Activated B cell treated with CpG ODN at 0.5 μM for 24 hours (primary cell): ENCODE data around the gene CD8A. TPM values are rescaled to one million over a fixed set of nuclear protein-coding genes. Genes with fewer than 3 reads are reported as not detected.

ENCODE experiments used
- ATAC-seq: fragments of 200-7000 bp; cut with Tn5 transposase; one replicate; pipeline ENCODE4 v1.10.0; 2021; ENCODE audit warnings: low read depth, mild to moderate bottlenecking, moderate library complexity
- CTCF ChIA-PET: fragments of 350-600 bp; sonication (Branson Sonifier 250); formaldehyde crosslinking; loops from one replicate; lab custom pipeline; 2021; ENCODE audit warnings: antibody characterized with exemption; lab: Charles Lee
- POLR2A ChIA-PET: fragments of 350-600 bp; sonication (Branson Sonifier 250); formaldehyde crosslinking; loops from one replicate; lab custom pipeline; 2021; ENCODE audit warnings: antibody characterized with exemption; lab: Charles Lee
- DNase-seq: peaks from one replicate; pipeline ENCODE4 v3.0.0; 2022
- H3K27ac Mint-ChIP-seq: one replicate; pipeline ENCODE4 v1.8.0; 2020; ENCODE audit warnings: mixed read lengths
- H3K27me3 Mint-ChIP-seq: one replicate; pipeline ENCODE4 v1.8.0; 2021; ENCODE audit warnings: mixed read lengths
- H3K36me3 Mint-ChIP-seq: one replicate; pipeline ENCODE4 v1.8.0; 2021; ENCODE audit warnings: low read depth, mixed read lengths
- H3K4me1 Mint-ChIP-seq: one replicate; pipeline ENCODE4 v1.8.0; 2021; ENCODE audit warnings: mixed read lengths
- H3K4me3 Mint-ChIP-seq: one replicate; pipeline ENCODE4 v1.8.0; 2020; ENCODE audit warnings: mild to moderate bottlenecking, mixed read lengths
- H3K9me3 Mint-ChIP-seq: one replicate; pipeline ENCODE4 v1.8.0; 2020; ENCODE audit warnings: mixed read lengths
- intact Hi-C: fragments of 100-400 bp; cut with micrococcal nuclease; formaldehyde crosslinking; loops from one replicate; pipeline ENCODE4 v1.15.1; 2024
- total RNA-seq: library from RNA; stranded (reverse); gene quantifications from 2 replicates; pipeline ENCODE4 v1.2.3, GENCODE V29; 2022
- TF ChIP-seq, protein P1 (sequence below): fragments of 200-600 bp; IDR thresholded peaks from one replicate; pipeline ENCODE4 v1.8.0; 2022; ENCODE audit warnings: antibody characterized with exemption, mild to moderate bottlenecking

Gene CD8A
- total RNA-seq, 1 donor from 2014 or later, result 0.18 TPM

- peaks cover 18% of the 10 kb centered on the region for H3K4me1 Mint-ChIP-seq
- no peak for DNase-seq
- peaks cover 79% of the 10 kb centered on the region for H3K36me3 Mint-ChIP-seq
Observed at GRCh38 chr2:86752934-86753333, 37.8 kb downstream of the CD8A start.

GRCh38 chr2:86751778-86752177 is 38.9 kb downstream of the CD8A start:
- ATAC-seq (no peak), DNase-seq (no peak)
- CTCF ChIA-PET, result no interaction called here
- TF ChIP-seq, protein P1, sequence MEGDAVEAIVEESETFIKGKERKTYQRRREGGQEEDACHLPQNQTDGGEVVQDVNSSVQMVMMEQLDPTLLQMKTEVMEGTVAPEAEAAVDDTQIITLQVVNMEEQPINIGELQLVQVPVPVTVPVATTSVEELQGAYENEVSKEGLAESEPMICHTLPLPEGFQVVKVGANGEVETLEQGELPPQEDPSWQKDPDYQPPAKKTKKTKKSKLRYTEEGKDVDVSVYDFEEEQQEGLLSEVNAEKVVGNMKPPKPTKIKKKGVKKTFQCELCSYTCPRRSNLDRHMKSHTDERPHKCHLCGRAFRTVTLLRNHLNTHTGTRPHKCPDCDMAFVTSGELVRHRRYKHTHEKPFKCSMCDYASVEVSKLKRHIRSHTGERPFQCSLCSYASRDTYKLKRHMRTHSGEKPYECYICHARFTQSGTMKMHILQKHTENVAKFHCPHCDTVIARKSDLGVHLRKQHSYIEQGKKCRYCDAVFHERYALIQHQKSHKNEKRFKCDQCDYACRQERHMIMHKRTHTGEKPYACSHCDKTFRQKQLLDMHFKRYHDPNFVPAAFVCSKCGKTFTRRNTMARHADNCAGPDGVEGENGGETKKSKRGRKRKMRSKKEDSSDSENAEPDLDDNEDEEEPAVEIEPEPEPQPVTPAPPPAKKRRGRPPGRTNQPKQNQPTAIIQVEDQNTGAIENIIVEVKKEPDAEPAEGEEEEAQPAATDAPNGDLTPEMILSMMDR, result no peak
- H3K27ac Mint-ChIP-seq, result no peak overlapping the region
- H3K9me3 Mint-ChIP-seq, result peaks cover 9% of the 10 kb centered on the region
- intact Hi-C loops, result no loop called here
- peaks cover 75% of the 10 kb centered on the region for H3K36me3 Mint-ChIP-seq
- H3K4me1 Mint-ChIP-seq, result peaks cover 26% of the 10 kb centered on the region
- H3K4me3 Mint-ChIP-seq, result no peak overlapping the region
- POLR2A ChIA-PET, result no interaction called here
- no peaks in the 10 kb centered on the region for H3K27me3 Mint-ChIP-seq

More at GRCh38 chr2:86752934-86753333, 37.8 kb downstream of the CD8A start:
- no peaks in the 10 kb centered on the region for H3K27me3 Mint-ChIP-seq
- no peak overlapping the region for H3K27ac Mint-ChIP-seq
- POLR2A ChIA-PET, result no interaction called here
- TF ChIP-seq, protein P1, result no peak
- intact Hi-C loops, result no loop called here
- CTCF ChIA-PET, result interaction anchor here (1.3 kb wide), 1 partner anchor 12 kb away, joined by 3 read pairs; no protein-coding TSS in a partner anchor
- no peak overlapping the region for H3K4me3 Mint-ChIP-seq
- H3K9me3 Mint-ChIP-seq, result peaks cover 9% of the 10 kb centered on the region
- no peak for ATAC-seq

DNA sequence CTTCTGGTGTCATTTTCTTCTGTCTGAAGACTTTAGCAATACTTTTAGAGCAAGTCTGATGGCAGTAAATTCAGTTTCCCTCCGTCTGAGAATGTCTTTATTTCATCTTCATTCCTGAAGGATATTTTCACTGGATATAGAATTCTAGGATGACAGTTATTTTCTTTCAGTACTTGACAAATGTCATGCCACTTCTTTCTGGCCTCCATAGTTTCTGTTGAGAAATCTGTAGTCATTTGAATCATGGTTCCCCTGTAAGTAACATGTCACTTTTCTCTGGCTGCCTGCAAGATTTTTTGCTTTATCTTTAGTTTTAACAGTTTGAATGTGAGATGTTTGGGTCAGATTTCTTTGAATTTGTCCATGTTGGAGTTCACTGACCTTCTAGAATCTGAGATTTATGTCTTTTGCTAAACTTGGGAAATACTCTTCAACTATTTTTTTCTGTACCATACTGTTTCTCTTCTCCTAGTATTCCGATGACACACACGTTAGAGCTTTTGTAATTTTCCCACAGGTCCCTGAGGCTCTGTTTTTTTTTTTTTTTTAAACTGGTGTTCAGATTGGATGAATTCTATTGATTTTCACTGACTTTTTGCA is 40.4 kb downstream of the CD8A start:
- H3K9me3 Mint-ChIP-seq, result peaks cover 9% of the 10 kb centered on the region
- no peak overlapping the region for H3K4me3 Mint-ChIP-seq

DNA sequence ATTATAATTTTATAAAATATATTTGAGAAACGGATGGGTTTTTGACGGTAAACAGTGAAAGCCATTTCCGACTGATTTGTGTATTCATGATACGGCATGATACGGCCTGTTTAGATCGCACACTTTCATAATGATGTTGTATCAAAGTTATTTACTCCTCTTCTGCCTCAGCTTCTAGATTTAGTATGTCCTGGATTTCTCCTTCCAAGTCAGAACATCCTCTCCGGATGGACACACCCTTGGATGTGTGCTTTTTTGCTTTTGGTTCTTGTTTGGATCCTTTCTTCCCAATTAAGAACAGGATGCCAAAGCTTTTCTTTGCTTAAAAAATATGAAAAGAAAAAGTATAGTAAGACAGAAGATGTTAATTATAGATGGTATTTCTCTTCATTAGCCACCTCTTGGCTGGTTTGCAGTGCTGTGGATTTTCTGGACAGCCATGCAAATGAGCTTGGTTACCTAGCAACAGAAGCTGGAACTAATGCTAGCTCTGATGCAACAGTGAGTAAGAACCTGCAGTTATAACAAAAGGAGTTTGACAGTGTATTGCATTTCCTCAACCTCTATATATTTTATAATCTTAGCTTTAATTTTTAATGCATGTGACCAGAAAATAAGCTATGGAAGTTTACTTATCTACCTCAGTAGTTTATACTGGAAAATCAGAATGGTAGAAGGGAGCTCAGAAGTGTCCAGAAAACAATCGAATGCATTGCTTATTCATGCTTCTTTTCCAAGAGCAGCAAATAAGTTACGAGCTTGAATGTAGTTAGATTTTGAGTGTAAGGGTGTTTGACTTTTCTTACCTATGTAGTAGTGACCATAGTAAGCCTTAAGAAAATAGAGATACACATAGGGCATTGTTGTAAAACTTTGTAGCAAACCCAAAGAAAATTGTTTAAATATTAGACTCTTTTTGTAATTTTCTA is 42.7 kb downstream of the CD8A start:
- H3K4me1 Mint-ChIP-seq, result peaks cover 46% of the 10 kb centered on the region
- DNase-seq (no peak), ATAC-seq (peak; percentile 88)
- POLR2A ChIA-PET, result interaction anchor here (1.8 kb wide), 1 partner anchor 125 kb away, joined by 6 read pairs; no protein-coding TSS in a partner anchor
- intact Hi-C loops, result loop anchor here (10.0 kb wide), 1 partner anchor 123 kb away; the partner anchor contains the start of gene RNF103
- peak overlapping the region; percentile 44 for H3K4me3 Mint-ChIP-seq
- H3K27ac Mint-ChIP-seq, result peak overlapping the region; percentile 85
- H3K27me3 Mint-ChIP-seq, result no peaks in the 10 kb centered on the region
- TF ChIP-seq, protein P1, result no peak
- peaks cover 65% of the 10 kb centered on the region for H3K36me3 Mint-ChIP-seq
- H3K9me3 Mint-ChIP-seq, result peaks cover 9% of the 10 kb centered on the region
- CTCF ChIA-PET, result interaction anchor here (1.0 to 1.6 kb wide), 2 partner anchors 15 to 17 kb away, joined by 3 to 4 read pairs; no protein-coding TSS in a partner anchor

More for the DNA sequence above, 40.4 kb downstream of the CD8A start:
- intact Hi-C loops, result no loop called here
- Mint-ChIP-seq H3K36me3 (peaks cover 72% of the 10 kb centered on the region), H3K27me3 (no peaks in the 10 kb centered on the region), H3K27ac (peak overlapping the region; percentile 47), H3K4me1 (peaks cover 39% of the 10 kb centered on the region)
- POLR2A ChIA-PET, result no interaction called here
- DNase-seq, result no peak
- CTCF ChIA-PET, result no interaction called here
- ATAC-seq, result no peak
- TF ChIP-seq, protein P1, result no peak
